ENCODE data around the gene CLRN1. TPM values are rescaled to one million over a fixed set of nuclear protein-coding genes. Genes with fewer than 3 reads are reported as not detected.

The CLRN1 gene
- total and polyA plus RNA-seq, 2 experiments from 2014 or later: not detected

DNA sequence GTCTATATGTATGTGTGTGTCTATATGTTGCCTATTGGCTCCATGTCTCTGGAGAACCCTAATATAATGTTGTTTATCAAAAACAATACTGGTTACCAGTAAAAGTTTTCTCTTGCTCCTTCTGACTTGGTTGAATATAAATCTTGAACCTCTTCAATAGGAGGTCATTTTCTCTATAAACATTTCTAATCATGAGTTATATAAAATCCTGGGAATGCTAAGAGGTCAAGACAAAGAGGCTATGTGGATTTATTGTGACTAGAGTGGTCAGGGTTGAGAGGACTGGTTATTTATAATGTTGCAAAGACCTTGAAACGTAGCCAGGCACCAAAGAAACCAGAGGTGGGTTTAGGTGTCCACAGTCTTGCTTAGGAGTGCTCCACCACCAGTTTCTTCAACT is 66.1 kb downstream of the CLRN1 start:
- 82% methylated on average over 1 of the region's 1 CpG for WGBS (ENCODE audit: low lambda C conversion rate, missing lambda C conversion rate)

GRCh38 chr3:150905746-150906145 is 66.8 kb downstream of the CLRN1 start:
- no peak overlapping the region for H2AFZ ChIP-seq
- H3K4me3 ChIP-seq: no peak overlapping the region
- H3K36me3 ChIP-seq (replicated peaks; ENCODE audit: insufficient read depth, low read depth): no peaks in the 10 kb centered on the region
- H3K79me2 ChIP-seq: no peaks in the 10 kb centered on the region
- H3K27ac ChIP-seq: no peak overlapping the region
- H3K27me3 ChIP-seq: no peaks in the 10 kb centered on the region
- no peaks in the 10 kb centered on the region for H3K9me3 ChIP-seq (ENCODE audit: low read depth)
- 82% methylated on average over 1 of the region's 1 CpG for WGBS (ENCODE audit: low lambda C conversion rate, missing lambda C conversion rate)
- H3K9me2 ChIP-seq (replicated peaks; ENCODE audit: insufficient read depth): no peaks in the 10 kb centered on the region
- H3K4me2 ChIP-seq: no peak overlapping the region
- no peaks in the 10 kb centered on the region for H4K20me1 ChIP-seq (ENCODE audit: insufficient read depth, poor library complexity, severe bottlenecking)
- TF ChIP-seq EZH2phosphoT487 (IDR thresholded peaks at IDR 0.05; ENCODE audit: low read depth, severe bottlenecking, unreplicated experiment) (no peak), CTCF (IDR thresholded peaks at IDR 0.05; ENCODE audit: poor library complexity) (no peak), EZH2 (IDR thresholded peaks at IDR 0.05; ENCODE audit: borderline replicate concordance) (no peak)
- DNase-seq (ENCODE audit: low spot score): no peak
- H3K4me1 ChIP-seq (ENCODE audit: insufficient read depth): no peaks in the 10 kb centered on the region

More for the DNA sequence above, 66.1 kb downstream of the CLRN1 start:
- no peaks in the 10 kb centered on the region for H3K9me2 ChIP-seq (replicated peaks; ENCODE audit: insufficient read depth)
- H3K9me3 ChIP-seq (ENCODE audit: low read depth): no peaks in the 10 kb centered on the region
- TF ChIP-seq EZH2phosphoT487 (IDR thresholded peaks at IDR 0.05; ENCODE audit: low read depth, severe bottlenecking, unreplicated experiment): no peak
- TF ChIP-seq CTCF (IDR thresholded peaks at IDR 0.05; ENCODE audit: poor library complexity): no peak
- no peak for TF ChIP-seq EZH2 (IDR thresholded peaks at IDR 0.05; ENCODE audit: borderline replicate concordance)
- DNase-seq (ENCODE audit: low spot score): no peak
- H3K36me3 ChIP-seq (replicated peaks; ENCODE audit: insufficient read depth, low read depth): no peaks in the 10 kb centered on the region
- H3K27ac ChIP-seq: no peak overlapping the region
- no peak overlapping the region for H3K4me3 ChIP-seq
- no peaks in the 10 kb centered on the region for H3K79me2 ChIP-seq
- no peaks in the 10 kb centered on the region for H3K27me3 ChIP-seq
- H2AFZ ChIP-seq: no peak overlapping the region
- no peaks in the 10 kb centered on the region for H3K4me1 ChIP-seq (ENCODE audit: insufficient read depth)
- no peak overlapping the region for H3K4me2 ChIP-seq
- H4K20me1 ChIP-seq (ENCODE audit: insufficient read depth, poor library complexity, severe bottlenecking): no peaks in the 10 kb centered on the region

DNA sequence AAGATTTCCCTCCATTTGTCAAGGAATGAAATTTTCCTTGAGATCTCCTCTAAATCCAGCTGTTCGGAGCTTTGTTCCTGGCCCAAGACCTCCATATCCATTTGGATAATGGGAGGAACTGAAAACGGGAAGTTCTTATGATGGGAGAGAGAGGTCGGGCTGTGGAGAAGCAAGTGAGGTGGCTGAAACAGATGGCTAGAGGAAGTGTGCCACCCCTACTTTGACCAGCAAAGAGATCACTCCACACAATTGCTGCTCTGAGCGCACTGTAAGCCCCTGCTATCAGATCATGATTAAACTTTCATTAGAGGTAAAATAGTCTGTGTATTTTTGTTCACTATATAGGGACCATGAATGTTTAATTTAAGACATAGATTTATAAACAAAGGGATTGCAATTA is 67.2 kb downstream of the CLRN1 start, which contains the start of gene MINDY4B:
Gene MINDY4B, minus strand, starts transcription at position 101 of the 400 bp plus-strand sequence. Its CDS starts 0 bp downstream, at position 101.
- H3K4me1 ChIP-seq (ENCODE audit: insufficient read depth): no peaks in the 10 kb centered on the region
- H3K27me3 ChIP-seq: no peaks in the 10 kb centered on the region
- H3K79me2 ChIP-seq: no peaks in the 10 kb centered on the region
- no peak within 1 kb of the TSS for H3K4me2 ChIP-seq
- H3K36me3 ChIP-seq (replicated peaks; ENCODE audit: insufficient read depth, low read depth): no peaks in the 10 kb centered on the region
- H3K9me3 ChIP-seq (ENCODE audit: low read depth): no peaks in the 10 kb centered on the region
- 79% methylated on average over 4 of the region's 4 CpGs for WGBS (ENCODE audit: low lambda C conversion rate, missing lambda C conversion rate)
- H4K20me1 ChIP-seq (ENCODE audit: insufficient read depth, poor library complexity, severe bottlenecking): no peaks in the 10 kb centered on the region
- no peak within 1 kb of the TSS for H3K27ac ChIP-seq
- no peak for DNase-seq (ENCODE audit: low spot score)
- no peaks in the 10 kb centered on the region for H3K9me2 ChIP-seq (replicated peaks; ENCODE audit: insufficient read depth)
- H2AFZ ChIP-seq: no peak within 1 kb of the TSS
- H3K4me3 ChIP-seq: no peak within 1 kb of the TSS
- TF ChIP-seq EZH2phosphoT487 (IDR thresholded peaks at IDR 0.05; ENCODE audit: low read depth, severe bottlenecking, unreplicated experiment) (no peak), EZH2 (IDR thresholded peaks at IDR 0.05; ENCODE audit: borderline replicate concordance) (no peak), CTCF (IDR thresholded peaks at IDR 0.05; ENCODE audit: poor library complexity) (no peak)

DNA sequence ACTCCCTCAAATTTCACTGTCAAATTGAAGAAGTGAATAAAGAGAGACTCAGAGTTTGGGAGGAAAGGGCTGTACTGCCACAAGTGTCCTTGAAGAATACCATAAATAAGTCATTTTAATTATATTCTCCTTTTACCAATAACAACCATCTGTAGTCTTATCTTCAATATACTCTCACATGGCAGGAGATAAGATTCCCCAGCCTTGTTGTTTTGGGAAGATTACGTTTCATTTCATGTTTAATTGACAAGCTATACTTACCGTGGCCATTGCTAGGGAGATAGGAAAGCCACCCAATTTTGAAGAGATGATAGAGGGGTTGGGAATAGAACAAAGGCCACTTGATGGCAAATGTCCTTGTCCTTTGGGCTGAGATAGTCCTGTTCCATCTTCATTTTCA is 69.5 kb downstream of the CLRN1 start:
- WGBS (ENCODE audit: low lambda C conversion rate, missing lambda C conversion rate): 76% methylated on average over 2 of the region's 2 CpGs
- H4K20me1 ChIP-seq (ENCODE audit: insufficient read depth, poor library complexity, severe bottlenecking): no peaks in the 10 kb centered on the region

More for the DNA sequence above, 69.5 kb downstream of the CLRN1 start:
- Histone ChIP-seq H3K9me3 (ENCODE audit: low read depth) (no peaks in the 10 kb centered on the region), H3K27ac (no peak overlapping the region), H3K4me2 (no peak overlapping the region), H3K79me2 (no peaks in the 10 kb centered on the region), H3K4me3 (no peak overlapping the region), H3K36me3 (replicated peaks; ENCODE audit: insufficient read depth, low read depth) (no peaks in the 10 kb centered on the region), H3K4me1 (ENCODE audit: insufficient read depth) (no peaks in the 10 kb centered on the region), H2AFZ (no peak overlapping the region), H3K27me3 (no peaks in the 10 kb centered on the region), H3K9me2 (replicated peaks; ENCODE audit: insufficient read depth) (no peaks in the 10 kb centered on the region)
- DNase-seq (ENCODE audit: low spot score): no peak
- no peak for TF ChIP-seq EZH2 (IDR thresholded peaks at IDR 0.05; ENCODE audit: borderline replicate concordance)
- no peak for TF ChIP-seq CTCF (IDR thresholded peaks at IDR 0.05; ENCODE audit: poor library complexity)
- TF ChIP-seq EZH2phosphoT487 (IDR thresholded peaks at IDR 0.05; ENCODE audit: low read depth, severe bottlenecking, unreplicated experiment): no peak

Measured in hepatocyte (in vitro differentiated cells).